Measurements from ENCODE around the gene SETSIP.

GRCh38 chr1:92065042-92065441 lies 10.2 kb downstream of the SETSIP start:
- TF ChIP-seq CTCF (conservative IDR thresholded peaks at IDR 0.05 in 1 of 2, IDR thresholded peaks at IDR 0.05 in 1 of 2; ENCODE audit: low read depth in 1 of 2, low read length in 2 of 2) (no peak), EZH2 (IDR thresholded peaks at IDR 0.05; ENCODE audit: low read length, missing control alignments) (no peak)
